CD4-positive, alpha-beta T cell treated with Interleukin-6 at 100 ng/mL for 8 hours (primary cell): ENCODE results near the gene FBLN1.
"Not testable (repeated sequence)": the region's sequence is repeated elsewhere in the genome, so short reads cannot be mapped to it uniquely, and the experiment has no call there.

Source experiments
- DNase-seq: peaks from one replicate; pipeline ENCODE4 v3.0.0-alpha.2; 2020; ENCODE audit warnings: mixed read lengths, low spot score

Gene FBLN1

GRCh38 chr22:45502215-45503049 is at the start of gene FBLN1:
Gene FBLN1, plus strand, starts transcription at chr22:45502883. Its CDS starts 103 bp downstream, at chr22:45502986.
- DNase-seq = no peak

- no peak for DNase-seq
These were observed 48.9 kb upstream of the FBLN1 start for GRCh38 chr22:45453764-45454163.

GRCh38 chr22:45454275-45454674 is 48.4 kb upstream of the FBLN1 start:
- no peak for DNase-seq

- no peak for DNase-seq
These were observed 47.5 kb upstream of the FBLN1 start for GRCh38 chr22:45455212-45455611.

- DNase-seq = no peak
These were observed 47.1 kb upstream of the FBLN1 start for GRCh38 chr22:45455621-45456020.

GRCh38 chr22:45456811-45457210 is 45.9 kb upstream of the FBLN1 start:
- DNase-seq = no peak

GRCh38 chr22:45458532-45458931 is 44.2 kb upstream of the FBLN1 start:
- DNase-seq = no peak

- DNase-seq = no peak
These were observed 43.4 kb upstream of the FBLN1 start for GRCh38 chr22:45459235-45459634.

- DNase-seq = no peak
These were observed 42.2 kb upstream of the FBLN1 start for GRCh38 chr22:45460288-45461109.

- DNase-seq = no peak
These were observed 40.5 kb upstream of the FBLN1 start for GRCh38 chr22:45462034-45462655.

GRCh38 chr22:45463691-45464090 is 39.0 kb upstream of the FBLN1 start:
- DNase-seq = not testable (repeated sequence)

GRCh38 chr22:45465633-45466032 is 37.0 kb upstream of the FBLN1 start:
- no peak for DNase-seq

- DNase-seq = no peak
These were observed 33.8 kb upstream of the FBLN1 start for GRCh38 chr22:45468872-45469271.

- no peak for DNase-seq
These were observed 33.2 kb upstream of the FBLN1 start for GRCh38 chr22:45469281-45470073.

GRCh38 chr22:45470871-45471270 is 31.8 kb upstream of the FBLN1 start:
- no peak for DNase-seq

- no peak for DNase-seq
These were observed 30.3 kb upstream of the FBLN1 start for GRCh38 chr22:45472426-45472825.

- no peak for DNase-seq
These were observed 29.0 kb upstream of the FBLN1 start for GRCh38 chr22:45473626-45474237.

GRCh38 chr22:45475063-45475747 is 27.5 kb upstream of the FBLN1 start:
- no peak for DNase-seq

- no peak for DNase-seq
These were observed 26.7 kb upstream of the FBLN1 start for GRCh38 chr22:45475851-45476514.

- DNase-seq = no peak
These were observed 25.9 kb upstream of the FBLN1 start for GRCh38 chr22:45476814-45477213.
